CD4-positive, alpha-beta T cell (primary cell): ENCODE data around the gene DCAF4. TPM values are rescaled to one million over a fixed set of nuclear protein-coding genes. Genes with fewer than 3 reads are reported as not detected.

ENCODE experiments used
- ATAC-seq: fragments of 200-7000 bp; cut with Tn5 transposase; one replicate; pipeline ENCODE4 v1.10.0; 2022; ENCODE audit warnings: mild to moderate bottlenecking; ENCODE audit not compliant: poor library complexity
- CTCF ChIA-PET: fragments of 350-600 bp; sonication (Branson Sonifier 250); formaldehyde crosslinking; loops from one replicate; lab custom pipeline; 2021; ENCODE audit warnings: antibody characterized with exemption, inconsistent platforms; lab: Charles Lee
- POLR2A ChIA-PET: fragments of 350-600 bp; sonication (Branson Sonifier 250); formaldehyde crosslinking; loops from one replicate; lab custom pipeline; 2021; ENCODE audit warnings: antibody characterized with exemption, inconsistent platforms; lab: Charles Lee
- DNase-seq, 14 experiments: peaks; one replicate each; pipeline ENCODE4 v3.0.0-alpha.2; 2013 to 2020; ENCODE audit warnings: mixed read lengths in 2 of 14
- H3K27ac ChIP-seq, 2 donors: one replicate each; pipeline versions ENCODE4 v1.5.1 to v1.7.0; 2013; ENCODE audit warnings: low read length in 2 of 2, low read depth in 1 of 2, mild to moderate bottlenecking in 1 of 2
- H3K27me3 ChIP-seq, 2 experiments: 1 replicate in 1 of 2; 2 replicates in 1 of 2; pipeline versions ENCODE4 v1.6.1 to v1.7.0; 2013; ENCODE audit warnings: low read length in 2 of 2, control low read depth in 1 of 2, mild to moderate bottlenecking in 1 of 2, moderate library complexity in 1 of 2; ENCODE audit not compliant: insufficient read depth in 2 of 2, control insufficient read depth in 1 of 2
- H3K36me3 ChIP-seq: one replicate; pipeline ENCODE4 v1.6.1; 2013; ENCODE audit warnings: low read length, control low read depth; ENCODE audit not compliant: insufficient read depth
- H3K4me1 ChIP-seq: one replicate; pipeline ENCODE4 v1.6.1; 2013; ENCODE audit warnings: low read length, control low read depth; ENCODE audit not compliant: insufficient read depth
- H3K4me3 ChIP-seq: one replicate; pipeline ENCODE4 v1.5.1; 2013; ENCODE audit warnings: mild to moderate bottlenecking, low read length, moderate library complexity
- H3K9me3 ChIP-seq, 2 experiments: 1 replicate in 1 of 2; 2 replicates in 1 of 2; pipeline versions ENCODE4 v1.6.1 to v1.7.0; 2013; ENCODE audit warnings: low read length in 2 of 2, mild to moderate bottlenecking in 2 of 2, control low read depth in 1 of 2, moderate library complexity in 1 of 2; ENCODE audit not compliant: control insufficient read depth in 1 of 2, insufficient read depth in 1 of 2
- H3K27ac Mint-ChIP-seq: one replicate; pipeline ENCODE4 v1.8.0; 2020; ENCODE audit warnings: mixed read lengths
- H3K27me3 Mint-ChIP-seq: one replicate; pipeline ENCODE4 v1.8.0; 2021; ENCODE audit warnings: mixed read lengths
- H3K36me3 Mint-ChIP-seq: one replicate; pipeline ENCODE4 v1.8.0; 2021; ENCODE audit warnings: low read depth, mixed read lengths
- H3K4me1 Mint-ChIP-seq: one replicate; pipeline ENCODE4 v1.8.0; 2021; ENCODE audit warnings: low read depth, mixed read lengths
- H3K4me3 Mint-ChIP-seq: one replicate; pipeline ENCODE4 v1.8.0; 2020; ENCODE audit warnings: mild to moderate bottlenecking, mixed read lengths
- H3K9me3 Mint-ChIP-seq: one replicate; pipeline ENCODE4 v1.8.0; 2020; ENCODE audit warnings: mixed read lengths
- intact Hi-C, 2 experiments: fragments of 100-400 bp; cut with DNase I in 1 of 2; cut with micrococcal nuclease in 1 of 2; formaldehyde crosslinking; loops; one replicate each; pipeline versions ENCODE4 v1.15.1 to v1.9.0; 2023 to 2025; cut with DNase I, micrococcal nuclease
- total RNA-seq, 174 experiments: library from RNA in 2 of 174; stranded (reverse) in 2 of 174; gene quantifications; one replicate each; pipeline ENCODE4 v1.2.3 and lab custom pipeline; 2021 to 2026
- TF ChIP-seq, protein P1 (sequence below): fragments of 200-600 bp; IDR thresholded peaks from one replicate; pipeline ENCODE4 v1.8.0; 2022; ENCODE audit warnings: antibody characterized with exemption, mild to moderate bottlenecking

DCAF4 gene
- total RNA-seq, 2 experiments from 2014 or later: 20.8 to 22.8 TPM

DNA sequence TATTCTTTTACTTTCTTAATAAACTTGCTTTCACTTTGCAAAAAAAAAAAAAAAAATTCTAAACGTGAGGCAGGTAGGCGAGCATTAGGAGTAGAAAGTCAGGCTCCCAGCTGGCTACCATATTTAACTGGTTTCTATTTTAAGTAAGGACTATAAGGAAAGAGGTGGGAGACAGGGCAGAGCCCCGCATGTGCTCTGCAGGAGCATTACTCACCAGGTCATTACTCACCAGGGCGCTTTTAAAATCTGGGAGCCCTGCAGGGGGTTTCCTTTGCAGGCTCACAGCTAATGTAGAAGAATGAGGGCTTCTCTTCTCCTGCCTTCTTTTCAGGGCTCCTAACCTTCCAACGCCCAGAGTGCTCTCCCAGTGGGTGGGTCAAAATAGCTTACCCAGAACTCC is 18.4 kb upstream of the DCAF4 start:
- peaks cover 12% of the 10 kb centered on the region for H3K27me3 Mint-ChIP-seq
- Histone ChIP-seq H3K27ac (no peak overlapping the region), H3K4me3 (no peak overlapping the region), H3K9me3 (no peaks in the 10 kb centered on the region), H3K4me1 (no peaks in the 10 kb centered on the region), H3K27me3 (peaks cover 4 to 8% of the 10 kb centered on the region in 2 experiments), H3K36me3 (no peaks in the 10 kb centered on the region)
- no peaks in the 10 kb centered on the region for H3K9me3 Mint-ChIP-seq
- no peaks in the 10 kb centered on the region for H3K4me1 Mint-ChIP-seq
- TF ChIP-seq, protein P1, sequence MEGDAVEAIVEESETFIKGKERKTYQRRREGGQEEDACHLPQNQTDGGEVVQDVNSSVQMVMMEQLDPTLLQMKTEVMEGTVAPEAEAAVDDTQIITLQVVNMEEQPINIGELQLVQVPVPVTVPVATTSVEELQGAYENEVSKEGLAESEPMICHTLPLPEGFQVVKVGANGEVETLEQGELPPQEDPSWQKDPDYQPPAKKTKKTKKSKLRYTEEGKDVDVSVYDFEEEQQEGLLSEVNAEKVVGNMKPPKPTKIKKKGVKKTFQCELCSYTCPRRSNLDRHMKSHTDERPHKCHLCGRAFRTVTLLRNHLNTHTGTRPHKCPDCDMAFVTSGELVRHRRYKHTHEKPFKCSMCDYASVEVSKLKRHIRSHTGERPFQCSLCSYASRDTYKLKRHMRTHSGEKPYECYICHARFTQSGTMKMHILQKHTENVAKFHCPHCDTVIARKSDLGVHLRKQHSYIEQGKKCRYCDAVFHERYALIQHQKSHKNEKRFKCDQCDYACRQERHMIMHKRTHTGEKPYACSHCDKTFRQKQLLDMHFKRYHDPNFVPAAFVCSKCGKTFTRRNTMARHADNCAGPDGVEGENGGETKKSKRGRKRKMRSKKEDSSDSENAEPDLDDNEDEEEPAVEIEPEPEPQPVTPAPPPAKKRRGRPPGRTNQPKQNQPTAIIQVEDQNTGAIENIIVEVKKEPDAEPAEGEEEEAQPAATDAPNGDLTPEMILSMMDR: no peak
- no peak overlapping the region for H3K4me3 Mint-ChIP-seq
- no peak overlapping the region for H3K27ac Mint-ChIP-seq
- ChIA-PET CTCF (no interaction called here), POLR2A (no interaction called here)
- H3K36me3 Mint-ChIP-seq: no peaks in the 10 kb centered on the region
- DNase-seq (peak in 1 of 14 experiments; percentile 16), ATAC-seq (no peak)
- intact Hi-C loops: no loop called here

DNA sequence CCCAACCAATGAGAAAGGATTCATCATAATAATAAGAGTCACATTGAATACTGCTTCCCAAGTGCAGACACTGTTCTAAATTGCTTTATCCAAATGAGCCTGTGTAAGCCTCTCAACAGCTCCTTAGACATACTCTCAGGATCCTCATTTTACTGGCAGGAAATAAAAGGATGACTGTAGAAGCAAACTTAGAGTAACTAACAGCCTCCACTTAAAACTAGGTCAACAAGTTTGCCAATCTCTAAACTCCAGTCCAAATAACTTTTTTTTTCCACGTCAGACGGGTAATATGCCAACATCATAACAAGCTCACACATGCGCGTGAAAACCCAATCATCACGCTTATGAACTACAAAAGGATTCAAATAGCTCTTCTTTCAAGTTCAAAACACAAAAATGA is 17.1 kb upstream of the DCAF4 start:
- Mint-ChIP-seq H3K36me3 (no peaks in the 10 kb centered on the region), H3K4me3 (no peak overlapping the region), H3K27me3 (peaks cover 16% of the 10 kb centered on the region), H3K9me3 (no peaks in the 10 kb centered on the region), H3K4me1 (no peaks in the 10 kb centered on the region), H3K27ac (no peak overlapping the region)
- intact Hi-C loops: no loop called here
- no peak for DNase-seq
- Histone ChIP-seq H3K36me3 (no peaks in the 10 kb centered on the region), H3K4me3 (no peak overlapping the region), H3K27ac (no peak overlapping the region), H3K27me3 (peaks cover 4 to 8% of the 10 kb centered on the region in 2 experiments), H3K9me3 (no peaks in the 10 kb centered on the region), H3K4me1 (no peaks in the 10 kb centered on the region)
- no peak for ATAC-seq
- POLR2A ChIA-PET: interaction anchor here (0.6 kb wide), 1 partner anchor 1914 kb away, joined by 4 read pairs; no protein-coding TSS in a partner anchor
- CTCF ChIA-PET: interaction anchor here (1.1 kb wide), 1 partner anchor 39 kb away, joined by 3 read pairs; no protein-coding TSS in a partner anchor
- TF ChIP-seq, protein P1: no peak

DNA sequence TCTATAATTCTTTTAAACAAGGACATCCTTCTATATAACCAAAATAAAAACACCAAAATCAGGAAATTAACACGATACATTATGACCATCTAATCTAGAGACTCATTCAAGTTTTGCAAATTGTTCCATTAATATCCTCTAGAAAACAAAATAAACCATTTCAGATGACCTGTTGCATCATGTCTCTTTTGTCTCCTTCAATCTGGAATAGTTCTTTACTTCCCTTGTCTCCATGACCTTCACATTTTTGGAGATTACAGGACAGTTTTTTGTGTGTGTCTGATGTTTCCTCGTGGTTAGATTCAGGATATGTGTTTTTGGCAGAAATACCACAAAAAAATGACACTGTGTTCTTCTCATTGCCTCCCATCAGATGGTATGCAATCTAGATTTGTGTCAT is 12.5 kb upstream of the DCAF4 start:
- Mint-ChIP-seq H3K4me3 (no peak overlapping the region), H3K9me3 (no peaks in the 10 kb centered on the region), H3K4me1 (no peaks in the 10 kb centered on the region), H3K36me3 (no peaks in the 10 kb centered on the region), H3K27me3 (peaks cover 5% of the 10 kb centered on the region), H3K27ac (no peak overlapping the region)
- DNase-seq (no peak), ATAC-seq (no peak)
- Histone ChIP-seq H3K4me1 (no peaks in the 10 kb centered on the region), H3K36me3 (no peaks in the 10 kb centered on the region), H3K9me3 (no peaks in the 10 kb centered on the region), H3K4me3 (no peak overlapping the region), H3K27ac (no peak overlapping the region), H3K27me3 (no peaks in the 10 kb centered on the region)
- ChIA-PET CTCF (no interaction called here), POLR2A (no interaction called here)
- intact Hi-C loops: no loop called here
- TF ChIP-seq, protein P1: no peak
